H9 (cell line): ENCODE measurements around the gene PDE4C. TPM values are rescaled to one million over a fixed set of nuclear protein-coding genes. Genes with fewer than 3 reads are reported as not detected.
A peak's percentile ranks its signal among the peaks of the same experiment; 100 is the strongest.

Experiments
- DNase-seq: peaks from one replicate; pipeline ENCODE4 v3.0.0-alpha.2; 2017
- H2AFZ ChIP-seq: one replicate; pipeline ENCODE4 v1.6.1; 2013; ENCODE audit warnings: mild to moderate bottlenecking, low read length, control low read depth, moderate library complexity
- H2AK5ac ChIP-seq: 2 replicates; pipeline ENCODE4 v1.6.1; 2013; ENCODE audit warnings: low read length, control low read depth, mixed read lengths; ENCODE audit not compliant: insufficient read length
- H2BK120ac ChIP-seq: one replicate; pipeline ENCODE4 v1.6.1; 2013; ENCODE audit warnings: low read depth, mild to moderate bottlenecking, low read length, control low read depth, inconsistent platforms; ENCODE audit not compliant: poor library complexity, severe bottlenecking
- H2BK12ac ChIP-seq: 2 replicates; pipeline ENCODE4 v1.6.1; 2013; ENCODE audit warnings: low read length, control low read depth, mixed read lengths, low read depth; ENCODE audit not compliant: insufficient read length
- H2BK15ac ChIP-seq: 2 replicates; pipeline ENCODE4 v1.6.1; 2013; ENCODE audit warnings: low read depth, low read length, control low read depth
- H2BK20ac ChIP-seq: one replicate; pipeline ENCODE4 v1.6.1; 2013; ENCODE audit warnings: low read depth, mild to moderate bottlenecking, low read length, control low read depth, inconsistent platforms; ENCODE audit not compliant: poor library complexity, severe bottlenecking
- H2BK5ac ChIP-seq: 2 replicates; pipeline ENCODE4 v1.6.1; 2013; ENCODE audit warnings: low read length, control low read depth, mixed read lengths; ENCODE audit not compliant: insufficient read length
- H3K14ac ChIP-seq: 2 replicates; pipeline ENCODE4 v1.6.1; 2013; ENCODE audit warnings: low read length, control low read depth; ENCODE audit not compliant: insufficient read depth
- H3K18ac ChIP-seq: 2 replicates; pipeline ENCODE4 v1.6.1; 2013; ENCODE audit warnings: low read depth, mild to moderate bottlenecking, mixed read lengths, low read length, control low read depth; ENCODE audit not compliant: insufficient read length
- H3K23ac ChIP-seq: 2 replicates; pipeline ENCODE4 v1.6.1; 2013; ENCODE audit warnings: low read length, control low read depth, mixed read lengths, low read depth; ENCODE audit not compliant: insufficient read length
- H3K23me2 ChIP-seq: 2 replicates; pipeline ENCODE4 v1.6.1; 2013; ENCODE audit warnings: low read depth, mild to moderate bottlenecking, mixed read lengths, low read length, control low read depth; ENCODE audit not compliant: insufficient read length, poor library complexity, severe bottlenecking
- H3K27ac ChIP-seq: 2 replicates; pipeline ENCODE4 v1.5.1; 2013; ENCODE audit warnings: low read length, control low read depth, mixed read lengths, low read depth; ENCODE audit not compliant: insufficient read length
- H3K27me3 ChIP-seq: 2 replicates; pipeline ENCODE4 v1.6.1; 2013; ENCODE audit warnings: low read length, control low read depth, inconsistent platforms; ENCODE audit not compliant: insufficient read depth
- H3K4ac ChIP-seq: 2 replicates; pipeline ENCODE4 v1.6.1; 2013; ENCODE audit warnings: low read depth, mild to moderate bottlenecking, control low read depth, inconsistent platforms, low read length, moderate library complexity
- H3K4me1 ChIP-seq: 2 replicates; pipeline ENCODE4 v1.6.1; 2013; ENCODE audit warnings: low read length, control low read depth, inconsistent platforms; ENCODE audit not compliant: insufficient read depth
- H3K4me2 ChIP-seq: 2 replicates; pipeline ENCODE4 v1.6.1; 2013; ENCODE audit warnings: low read length, control low read depth, mixed read lengths; ENCODE audit not compliant: insufficient read length, insufficient read depth
- H3K56ac ChIP-seq: 2 replicates; pipeline ENCODE4 v1.6.1; 2013; ENCODE audit warnings: low read depth, mild to moderate bottlenecking, mixed read lengths, low read length, control low read depth; ENCODE audit not compliant: insufficient read length
- H3K79me1 ChIP-seq: 2 replicates; pipeline ENCODE4 v1.6.1; 2013; ENCODE audit warnings: low read depth, mild to moderate bottlenecking, moderate library complexity, low read length, control low read depth, inconsistent platforms; ENCODE audit not compliant: insufficient read depth, poor library complexity, severe bottlenecking
- H3K79me2 ChIP-seq: 2 replicates; pipeline ENCODE4 v1.6.1; 2013; ENCODE audit warnings: low read length, control low read depth, inconsistent platforms; ENCODE audit not compliant: insufficient read depth
- H3K9ac ChIP-seq: 2 replicates; pipeline ENCODE4 v1.6.1; 2013; ENCODE audit warnings: low read length, control low read depth, mixed read lengths; ENCODE audit not compliant: insufficient read length; ENCODE audit errors: extremely low read depth
- H3K9me3 ChIP-seq: one replicate; pipeline ENCODE4 v1.6.1; 2013; ENCODE audit warnings: low read depth, low read length, inconsistent platforms; ENCODE audit not compliant: control insufficient read depth
- H3T11ph ChIP-seq: one replicate; pipeline ENCODE4 v1.6.1; 2013; ENCODE audit warnings: mild to moderate bottlenecking, low read length, control low read depth, inconsistent platforms
- H4K20me1 ChIP-seq: one replicate; pipeline ENCODE4 v1.6.1; 2013; ENCODE audit not compliant: control insufficient read depth, insufficient read length, insufficient read depth
- H4K5ac ChIP-seq: 2 replicates; pipeline ENCODE4 v1.6.1; 2013; ENCODE audit warnings: low read depth, mild to moderate bottlenecking, mixed read lengths, low read length, control low read depth; ENCODE audit not compliant: insufficient read length
- H4K8ac ChIP-seq: replicated peaks from 2 replicates; pipeline ENCODE4 v1.6.1; 2013; ENCODE audit warnings: low read length, control low read depth, mixed read lengths, low read depth; ENCODE audit not compliant: insufficient read length
- H4K91ac ChIP-seq: 2 replicates; pipeline ENCODE4 v1.6.1; 2013; ENCODE audit warnings: low read depth, mild to moderate bottlenecking, moderate library complexity, mixed read lengths, low read length, control low read depth; ENCODE audit not compliant: insufficient read length
- H3K27ac Mint-ChIP-seq, 3 experiments: 2 replicates in 2 of 3; 3 replicates in 1 of 3; pipeline ENCODE4 v1.8.0; 2020 to 2021; ENCODE audit warnings: mixed read lengths in 3 of 3, mild to moderate bottlenecking in 1 of 3, moderate library complexity in 1 of 3
- H3K27me3 Mint-ChIP-seq: 2 replicates; pipeline ENCODE4 v1.8.0; 2021; ENCODE audit warnings: low read depth, mild to moderate bottlenecking, moderate library complexity, mixed read lengths
- H3K36me3 Mint-ChIP-seq, 3 experiments: 2 replicates in 2 of 3; 3 replicates in 1 of 3; pipeline ENCODE4 v1.8.0; 2020 to 2021; ENCODE audit warnings: low read depth in 3 of 3, mixed read lengths in 3 of 3; ENCODE audit not compliant: insufficient read depth in 1 of 3
- H3K4me1 Mint-ChIP-seq, 2 experiments: 2 replicates each; pipeline ENCODE4 v1.8.0; 2020; ENCODE audit warnings: mixed read lengths in 2 of 2
- H3K4me3 Mint-ChIP-seq, 2 experiments: 2 replicates in 1 of 2; 3 replicates in 1 of 2; pipeline ENCODE4 v1.8.0; 2020 to 2021; ENCODE audit warnings: mild to moderate bottlenecking in 2 of 2, mixed read lengths in 2 of 2, moderate library complexity in 1 of 2
- H3K9me3 Mint-ChIP-seq, 2 experiments: 2 replicates in 1 of 2; 3 replicates in 1 of 2; pipeline ENCODE4 v1.8.0; 2020; ENCODE audit warnings: mild to moderate bottlenecking in 2 of 2, mixed read lengths in 2 of 2, moderate library complexity in 1 of 2
- CTCF ChIP-seq: fragments of 200-600 bp; sonication (generic); conservative IDR thresholded peaks from 3 replicates; pipeline ENCODE4 v1.8.0; 2021; ENCODE audit warnings: antibody characterized with exemption, mild to moderate bottlenecking
- WGBS: extraction: QIAGEN DNeasy Blood & Tissue Kit; methylation state at CpG from one replicate; pipeline ENCODE4 v1.1.7; 2013; ENCODE audit warnings: missing lambda C conversion rate, low lambda C conversion rate, mixed read lengths; ENCODE audit not compliant: insufficient read length; ENCODE audit errors: extremely low coverage; 5-methylcytosine and 5-hydroxymethylcytosine counted together
- total RNA-seq: library from RNA; stranded (reverse); gene quantifications from 2 replicates; pipeline ENCODE4 v1.2.1, GENCODE V29; 2021

PDE4C gene
- total RNA-seq, 1 experiment from 2014 or later = 1.8 TPM

GRCh38 chr19:18205200-18205892 is 20.9 kb downstream of the PDE4C start:
- no peak overlapping the region for H4K8ac ChIP-seq
- H3K9ac ChIP-seq = peak overlapping the region; percentile 62
- H3K23me2 ChIP-seq = peaks cover 18% of the 10 kb centered on the region
- no peaks in the 10 kb centered on the region for H3K4me1 ChIP-seq
- peak overlapping the region; percentile 77 for H3K18ac ChIP-seq
- H4K20me1 ChIP-seq = peaks cover 4% of the 10 kb centered on the region
- Mint-ChIP-seq H3K27me3 (peaks cover 3% of the 10 kb centered on the region; the same call in 1 of the 2 replicates), H3K36me3 (peaks cover 7 to 14% (median 7%) of the 10 kb centered on the region in 3 experiments; a peak in 5 of 7 replicates), H3K27ac (peak overlapping the region; percentile 96 to 98 (median 97); a peak in 5 of 7 replicates), H3K4me1 (peaks cover 8 to 34% of the 10 kb centered on the region in 2 experiments), H3K4me3 (peak overlapping the region; percentile 78 to 91), H3K9me3 (peaks cover 0 to 2% of the 10 kb centered on the region in 2 experiments; a peak in 1 of 5 replicates)
- no peaks in the 10 kb centered on the region; the same call in 1 of the 2 replicates for H3K79me2 ChIP-seq
- no peaks in the 10 kb centered on the region for H3K27me3 ChIP-seq
- no peak overlapping the region for H4K5ac ChIP-seq
- no peak overlapping the region for H2AFZ ChIP-seq
- no peak overlapping the region for H3K56ac ChIP-seq
- no peak overlapping the region for H2BK120ac ChIP-seq
- H2AK5ac ChIP-seq = no peak overlapping the region
- no peaks in the 10 kb centered on the region for H3K9me3 ChIP-seq
- H2BK12ac ChIP-seq = no peak overlapping the region
- no peak overlapping the region for H3K23ac ChIP-seq
- H2BK20ac ChIP-seq = no peak overlapping the region
- no peak overlapping the region for H2BK5ac ChIP-seq
- no peak for TF ChIP-seq CTCF
- WGBS = no CpG with 5 or more reads among the region's 36 CpGs
- H3K4me2 ChIP-seq = peak overlapping the region; percentile 69
- DNase-seq = peak; percentile 58
- H2BK15ac ChIP-seq = no peak overlapping the region
- H3K14ac ChIP-seq = peak overlapping the region; percentile 81
- H4K91ac ChIP-seq = no peak overlapping the region
- H3K4ac ChIP-seq = no peak overlapping the region
- no peak overlapping the region for H3T11ph ChIP-seq
- H3K27ac ChIP-seq = peak overlapping the region; percentile 50
- H3K79me1 ChIP-seq = no peaks in the 10 kb centered on the region
